ENCODE data around the gene ASTN2. TPM values are rescaled to one million over a fixed set of nuclear protein-coding genes. Genes with fewer than 3 reads are reported as not detected.

Gene ASTN2
- total and polyA plus RNA-seq, 9 of the 15 experiments (the other 6 are each of a cell fraction or from before 2014, with no cell fraction given): 0.56 to 3.5 (median 1.9) TPM

GRCh38 chr9:116394894-116395698 lies 1019.8 kb downstream of the ASTN2 start (continued):
- no peak for TF ChIP-seq ZNF263 (CRISPR knock-in tag; IDR thresholded peaks at IDR 0.05; ENCODE audit: borderline replicate concordance)
- no peak for TF ChIP-seq MLX (CRISPR knock-in tag; conservative IDR thresholded peaks at IDR 0.05)
- no peak for TF ChIP-seq KLF13 (tag; IDR thresholded peaks at IDR 0.05; ENCODE audit: borderline replicate concordance, low read depth)
- TF ChIP-seq ZNF165 (CRISPR knock-in tag; IDR thresholded peaks at IDR 0.05; ENCODE audit: borderline replicate concordance): no peak
- TF ChIP-seq ZKSCAN8 (CRISPR knock-in tag; IDR thresholded peaks at IDR 0.05): no peak
- no peak for TF ChIP-seq TEAD1 (CRISPR knock-in tag; IDR thresholded peaks at IDR 0.05)
- no peak for TF ChIP-seq NCOA6 (IDR thresholded peaks at IDR 0.05)
- TF ChIP-seq DMBX1 (CRISPR knock-in tag; IDR thresholded peaks at IDR 0.05; ENCODE audit: borderline replicate concordance): peak; percentile 61
- TF ChIP-seq ZNF239 (CRISPR knock-in tag; IDR thresholded peaks at IDR 0.05): no peak
- TF ChIP-seq ZNF174 (CRISPR knock-in tag; IDR thresholded peaks at IDR 0.05): no peak
- no peak for TF ChIP-seq STAG1 (CRISPR knock-in tag; IDR thresholded peaks at IDR 0.05; ENCODE audit: borderline replicate concordance)
- TF ChIP-seq C11orf30 (IDR thresholded peaks at IDR 0.05; ENCODE audit: low read depth): no peak
- TF ChIP-seq ZNF766 (CRISPR knock-in tag; conservative IDR thresholded peaks at IDR 0.05): peak; percentile 30; the same call in 1 of the 2 replicates
- peak; percentile 99 for TF ChIP-seq ATF3 (IDR thresholded peaks at IDR 0.05)
- TF ChIP-seq ATF3 (CRISPR knock-in tag; conservative IDR thresholded peaks at IDR 0.05): no peak
- peak in 1 of 2 experiments; percentile 76; a peak in 1 of 4 replicates for TF ChIP-seq TBL1XR1 (IDR thresholded peaks at IDR 0.05; ENCODE audit: low read length in 2 of 2)
- TF ChIP-seq MYC (IDR thresholded peaks at IDR 0.05; ENCODE audit: low read depth, low read length): peak; percentile 85
- TF ChIP-seq MYC (CRISPR knock-in tag; IDR thresholded peaks at IDR 0.05; ENCODE audit: borderline replicate concordance, low read depth): 0 out of 2 replicates have a peak, but pooled peaks have one; percentile 35
- TF ChIP-seq MAX (CRISPR knock-in tag; IDR thresholded peaks at IDR 0.05): no peak
- no peak for TF ChIP-seq SMARCB1 (IDR thresholded peaks at IDR 0.05; ENCODE audit: insufficient read length, low read depth)
- no peak for TF ChIP-seq GATAD2A (IDR thresholded peaks at IDR 0.05)
- no peak for TF ChIP-seq ZNF57 (CRISPR knock-in tag; IDR thresholded peaks at IDR 0.05)
- peak; percentile 85 for TF ChIP-seq TAL1 (IDR thresholded peaks at IDR 0.05)
- no peak for TF ChIP-seq MAFG (tag; conservative IDR thresholded peaks at IDR 0.05)
- no peak for TF ChIP-seq ZNF253 (CRISPR knock-in tag; conservative IDR thresholded peaks at IDR 0.05)
- no peak for TF ChIP-seq ERF (CRISPR knock-in tag; IDR thresholded peaks at IDR 0.05)
- TF ChIP-seq HNRNPK (IDR thresholded peaks at IDR 0.05; ENCODE audit: low read depth, low read length, poor library complexity, severe bottlenecking): no peak

All from K562 (cell line).